Measurements from ENCODE around the gene LARP4B.

Gene LARP4B

GRCh38 chr10:796233-796632 is 135.3 kb downstream of the LARP4B start:
- no peaks in the 10 kb centered on the region for H4K20me1 ChIP-seq (ENCODE audit: control insufficient read depth, insufficient read depth, low read depth, low read length)
- no peaks in the 10 kb centered on the region for H3K9me2 ChIP-seq (replicated peaks; ENCODE audit: control insufficient read depth, low read length)
- peaks cover 16% of the 10 kb centered on the region for H3K4me1 ChIP-seq (ENCODE audit: control insufficient read depth, low read length)
- H3K27me3 ChIP-seq (ENCODE audit: control insufficient read depth, low read length), result no peaks in the 10 kb centered on the region
- TF ChIP-seq, protein P1, sequence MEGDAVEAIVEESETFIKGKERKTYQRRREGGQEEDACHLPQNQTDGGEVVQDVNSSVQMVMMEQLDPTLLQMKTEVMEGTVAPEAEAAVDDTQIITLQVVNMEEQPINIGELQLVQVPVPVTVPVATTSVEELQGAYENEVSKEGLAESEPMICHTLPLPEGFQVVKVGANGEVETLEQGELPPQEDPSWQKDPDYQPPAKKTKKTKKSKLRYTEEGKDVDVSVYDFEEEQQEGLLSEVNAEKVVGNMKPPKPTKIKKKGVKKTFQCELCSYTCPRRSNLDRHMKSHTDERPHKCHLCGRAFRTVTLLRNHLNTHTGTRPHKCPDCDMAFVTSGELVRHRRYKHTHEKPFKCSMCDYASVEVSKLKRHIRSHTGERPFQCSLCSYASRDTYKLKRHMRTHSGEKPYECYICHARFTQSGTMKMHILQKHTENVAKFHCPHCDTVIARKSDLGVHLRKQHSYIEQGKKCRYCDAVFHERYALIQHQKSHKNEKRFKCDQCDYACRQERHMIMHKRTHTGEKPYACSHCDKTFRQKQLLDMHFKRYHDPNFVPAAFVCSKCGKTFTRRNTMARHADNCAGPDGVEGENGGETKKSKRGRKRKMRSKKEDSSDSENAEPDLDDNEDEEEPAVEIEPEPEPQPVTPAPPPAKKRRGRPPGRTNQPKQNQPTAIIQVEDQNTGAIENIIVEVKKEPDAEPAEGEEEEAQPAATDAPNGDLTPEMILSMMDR (IDR thresholded peaks at IDR 0.05; ENCODE audit: low read depth, low read length, poor library complexity, severe bottlenecking), result no peak
- TF ChIP-seq EZH2phosphoT487 (IDR thresholded peaks at IDR 0.05; ENCODE audit: borderline replicate concordance, low read length), result no peak
- H3K4me2 ChIP-seq (ENCODE audit: low read length), result no peak overlapping the region
- H3K4me3 ChIP-seq (ENCODE audit: low read length), result no peak overlapping the region
- no peaks in the 10 kb centered on the region for H3F3A ChIP-seq (ENCODE audit: control insufficient read depth, insufficient read depth)
- H3K36me3 ChIP-seq (ENCODE audit: control insufficient read depth, low read length), result peaks cover 39% of the 10 kb centered on the region
- H3K9me3 ChIP-seq (ENCODE audit: control insufficient read depth, insufficient read depth, low read length), result peaks cover 39% of the 10 kb centered on the region
- H3K79me2 ChIP-seq (ENCODE audit: control insufficient read depth, low read length), result no peaks in the 10 kb centered on the region
- no peak overlapping the region for H3K27ac ChIP-seq (ENCODE audit: low read depth, low read length)

DNA sequence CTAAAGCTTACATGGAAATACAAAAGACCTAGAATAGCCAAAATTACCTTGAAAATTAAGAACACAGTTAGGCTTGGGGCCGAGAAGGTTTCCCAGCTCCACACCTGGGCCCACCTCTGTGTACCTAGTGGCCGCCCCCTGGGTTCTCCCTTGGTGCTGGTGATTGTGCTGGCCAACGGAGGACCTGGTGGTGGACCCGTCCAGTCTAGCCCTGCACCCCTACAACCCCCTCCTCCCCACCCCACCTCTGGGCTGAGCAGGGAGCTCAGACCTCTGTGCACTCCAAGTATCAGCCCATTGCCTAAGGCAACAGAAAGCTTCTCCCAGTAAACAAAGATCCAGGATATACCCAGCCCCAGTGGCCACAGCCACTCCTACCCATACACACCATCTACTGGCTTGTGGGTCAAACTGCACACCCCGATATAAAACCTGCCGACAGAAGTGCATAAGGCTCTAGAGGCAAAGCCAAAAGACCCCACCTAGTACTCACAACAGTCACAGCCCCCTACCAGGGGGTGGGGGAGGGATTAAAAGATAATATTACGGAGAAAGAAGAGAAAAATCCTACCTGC is 137.0 kb downstream of the LARP4B start:
- peaks cover 35% of the 10 kb centered on the region for H3K9me3 ChIP-seq (ENCODE audit: control insufficient read depth, insufficient read depth, low read length)
- no peaks in the 10 kb centered on the region for H3K9me2 ChIP-seq (replicated peaks; ENCODE audit: control insufficient read depth, low read length)
- H3K4me2 ChIP-seq (ENCODE audit: low read length), result no peak overlapping the region
- H3K27ac ChIP-seq (ENCODE audit: low read depth, low read length), result no peak overlapping the region
- no peak overlapping the region for H3K4me3 ChIP-seq (ENCODE audit: low read length)
- TF ChIP-seq, protein P1 (IDR thresholded peaks at IDR 0.05; ENCODE audit: low read depth, low read length, poor library complexity, severe bottlenecking), result no peak
- no peak for TF ChIP-seq EZH2phosphoT487 (IDR thresholded peaks at IDR 0.05; ENCODE audit: borderline replicate concordance, low read length)
- H3F3A ChIP-seq (ENCODE audit: control insufficient read depth, insufficient read depth), result no peaks in the 10 kb centered on the region
- peaks cover 16% of the 10 kb centered on the region for H3K4me1 ChIP-seq (ENCODE audit: control insufficient read depth, low read length)
- H4K20me1 ChIP-seq (ENCODE audit: control insufficient read depth, insufficient read depth, low read depth, low read length), result no peaks in the 10 kb centered on the region
- peaks cover 36% of the 10 kb centered on the region for H3K36me3 ChIP-seq (ENCODE audit: control insufficient read depth, low read length)
- no peaks in the 10 kb centered on the region for H3K27me3 ChIP-seq (ENCODE audit: control insufficient read depth, low read length)
- no peaks in the 10 kb centered on the region for H3K79me2 ChIP-seq (ENCODE audit: control insufficient read depth, low read length)

DNA sequence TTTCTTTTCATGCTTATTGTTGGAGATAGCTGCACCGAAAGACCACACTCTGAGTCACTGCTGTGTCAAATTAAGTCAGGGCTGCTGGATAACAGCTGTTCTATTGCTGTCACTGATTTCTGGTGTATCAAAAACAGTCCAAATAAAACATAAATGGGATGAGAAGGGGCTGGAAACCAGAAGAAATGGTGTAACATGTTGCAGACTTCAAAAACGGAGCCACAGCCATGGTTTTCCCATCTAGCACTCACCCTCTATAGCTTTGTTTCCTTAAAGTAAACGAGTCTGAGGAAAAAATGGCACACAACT is 138.8 kb downstream of the LARP4B start:
- Histone ChIP-seq H3K9me2 (replicated peaks; ENCODE audit: control insufficient read depth, low read length) (no peaks in the 10 kb centered on the region), H3K9me3 (ENCODE audit: control insufficient read depth, insufficient read depth, low read length) (peaks cover 19% of the 10 kb centered on the region), H4K20me1 (ENCODE audit: control insufficient read depth, insufficient read depth, low read depth, low read length) (no peaks in the 10 kb centered on the region), H3F3A (ENCODE audit: control insufficient read depth, insufficient read depth) (no peaks in the 10 kb centered on the region), H3K36me3 (ENCODE audit: control insufficient read depth, low read length) (peaks cover 19% of the 10 kb centered on the region), H3K4me2 (ENCODE audit: low read length) (no peak overlapping the region), H3K79me2 (ENCODE audit: control insufficient read depth, low read length) (no peaks in the 10 kb centered on the region), H3K4me3 (ENCODE audit: low read length) (no peak overlapping the region), H3K4me1 (ENCODE audit: control insufficient read depth, low read length) (peaks cover 20% of the 10 kb centered on the region), H3K27ac (ENCODE audit: low read depth, low read length) (no peak overlapping the region), H3K27me3 (ENCODE audit: control insufficient read depth, low read length) (no peaks in the 10 kb centered on the region)
- TF ChIP-seq EZH2phosphoT487 (IDR thresholded peaks at IDR 0.05; ENCODE audit: borderline replicate concordance, low read length), result no peak
- TF ChIP-seq, protein P1 (IDR thresholded peaks at IDR 0.05; ENCODE audit: low read depth, low read length, poor library complexity, severe bottlenecking), result no peak

Measured in DOHH2 (cell line).